Stimulated activated CD8-positive, alpha-beta memory T cell treated with anti-CD3 and anti-CD28 coated beads, Interleukin-12 subunit alpha, Interleukin-12 subunit beta, amount 100 ng/mL, for 4 hours (primary cell): ENCODE data around the gene GIMAP1.
A peak's percentile ranks its signal among the peaks of the same experiment; 100 is the strongest.

Source experiments
- DNase-seq: peaks from one replicate; pipeline ENCODE4 v3.0.0-alpha.2; 2020; ENCODE audit warnings: low read depth

Gene GIMAP1

DNA sequence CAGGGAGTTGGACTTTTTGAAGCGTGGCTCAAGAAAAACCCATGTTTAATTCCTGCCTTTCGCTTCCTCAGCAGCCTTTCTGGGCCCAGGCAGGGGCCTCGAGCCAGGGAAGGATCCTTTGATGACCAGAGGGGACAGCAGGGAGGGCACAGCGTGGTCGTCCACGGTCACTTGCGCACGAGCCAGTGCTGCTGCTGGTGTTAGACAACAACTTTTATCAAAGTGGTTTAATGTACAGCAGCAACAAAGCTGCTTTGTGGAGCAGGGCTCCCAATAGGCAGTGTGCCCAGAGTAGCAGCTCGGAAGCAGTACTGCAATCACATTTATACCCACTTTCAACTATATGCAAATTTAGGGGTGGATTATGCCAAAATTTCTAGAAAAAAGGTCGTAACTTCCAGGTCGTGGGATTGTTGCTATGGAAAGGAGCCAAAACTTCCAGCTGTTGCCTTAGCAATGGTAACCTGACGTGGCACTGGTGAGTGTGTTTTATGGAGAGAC lies 6.1 kb downstream of the GIMAP1 start:
- DNase-seq = no peak

DNA sequence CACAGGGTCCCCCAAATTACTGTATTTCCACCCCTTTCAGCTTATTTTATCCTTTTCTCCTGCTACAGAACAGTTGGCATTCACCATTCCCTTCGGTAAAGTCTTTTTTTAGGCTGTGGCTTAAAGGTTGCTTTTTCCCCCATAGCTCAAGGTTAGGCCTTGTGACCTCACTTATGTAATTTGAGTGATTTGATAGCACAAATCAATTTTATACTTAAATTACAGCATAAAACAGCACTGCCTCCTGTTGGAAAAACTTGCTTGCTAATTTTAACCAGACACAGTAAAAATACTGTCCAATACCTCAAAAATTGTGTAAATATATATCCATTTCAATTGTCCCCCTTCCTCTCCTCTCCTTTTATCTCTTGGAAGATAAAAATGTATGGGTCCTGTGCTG lies 7.1 kb downstream of the GIMAP1 start:
- no peak for DNase-seq

DNA sequence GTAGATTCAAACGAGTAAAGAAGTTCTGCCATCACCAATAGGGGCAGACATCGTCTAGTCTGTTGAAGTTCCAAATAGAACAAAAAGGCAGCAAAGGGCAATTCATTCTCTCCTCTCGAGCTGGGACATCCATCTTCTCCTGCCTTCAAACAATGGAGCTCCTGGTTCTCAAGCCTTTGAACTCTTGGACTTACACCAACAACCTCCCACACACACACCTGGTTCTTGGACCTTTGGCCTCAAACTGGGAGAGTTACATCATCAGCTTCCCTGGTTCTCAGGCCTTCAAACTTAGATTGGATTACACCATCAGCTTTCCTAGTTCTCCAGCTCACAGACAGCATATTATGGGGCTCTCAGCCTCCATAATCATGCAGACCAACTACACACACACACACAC lies 11.0 kb downstream of the GIMAP1 start:
- no peak for DNase-seq

DNA sequence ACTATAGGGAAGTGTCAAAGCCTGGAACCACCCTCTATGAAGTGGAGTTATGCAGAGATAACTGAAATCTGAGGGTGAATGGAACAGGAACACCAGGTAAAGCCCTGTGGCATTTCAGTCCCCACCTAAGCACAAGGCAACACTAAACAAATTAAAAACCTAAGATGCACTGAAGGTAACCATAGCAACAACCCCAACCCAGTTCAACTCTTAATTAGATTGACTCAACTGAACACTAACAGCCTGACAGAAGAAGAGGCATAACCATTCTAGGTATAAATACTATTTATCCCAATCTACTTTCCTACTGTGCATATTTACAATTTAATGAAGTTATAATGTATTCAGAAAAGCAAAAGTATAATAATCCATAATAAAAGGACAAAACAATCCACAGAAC lies 11.6 kb downstream of the GIMAP1 start:
- no peak for DNase-seq

DNA sequence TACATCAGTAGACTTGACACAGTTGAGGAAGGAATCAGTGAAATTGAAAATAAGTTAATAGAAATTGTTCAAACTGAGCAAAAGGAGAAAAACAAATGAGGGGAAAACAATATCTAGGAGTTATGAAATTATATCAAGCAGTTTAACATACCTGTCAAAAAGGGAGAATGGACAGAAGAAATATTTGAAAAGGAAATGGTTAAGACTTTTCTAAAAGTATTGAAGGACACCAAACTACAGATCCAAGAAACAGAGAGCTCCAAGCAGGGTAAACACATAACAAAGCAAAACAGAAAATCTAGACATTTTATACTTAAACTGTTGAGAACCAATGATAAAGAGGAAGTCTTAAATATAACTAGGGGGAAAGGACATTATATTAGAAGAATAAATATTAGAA lies 12.2 kb downstream of the GIMAP1 start:
- DNase-seq = no peak

DNA sequence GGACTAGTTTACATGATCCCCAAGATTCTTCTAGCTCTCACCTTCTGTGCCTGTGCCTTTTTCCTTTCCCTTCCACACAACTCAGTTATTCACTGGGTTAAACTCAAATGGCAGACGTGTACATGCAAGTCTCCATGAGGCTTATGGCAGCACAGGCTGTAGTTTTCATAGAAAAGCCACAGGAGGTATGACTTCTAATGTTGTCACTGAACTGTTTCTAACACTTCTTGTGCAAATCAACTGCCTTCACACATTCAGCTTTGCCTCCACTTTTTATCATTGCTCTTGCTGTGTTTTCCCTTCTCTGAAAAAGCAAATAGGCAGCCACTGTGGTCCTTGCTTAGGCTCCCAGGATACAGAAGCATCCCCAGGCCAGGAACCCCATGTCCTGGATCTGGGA lies 15.5 kb downstream of the GIMAP1 start:
- DNase-seq = no peak

DNA sequence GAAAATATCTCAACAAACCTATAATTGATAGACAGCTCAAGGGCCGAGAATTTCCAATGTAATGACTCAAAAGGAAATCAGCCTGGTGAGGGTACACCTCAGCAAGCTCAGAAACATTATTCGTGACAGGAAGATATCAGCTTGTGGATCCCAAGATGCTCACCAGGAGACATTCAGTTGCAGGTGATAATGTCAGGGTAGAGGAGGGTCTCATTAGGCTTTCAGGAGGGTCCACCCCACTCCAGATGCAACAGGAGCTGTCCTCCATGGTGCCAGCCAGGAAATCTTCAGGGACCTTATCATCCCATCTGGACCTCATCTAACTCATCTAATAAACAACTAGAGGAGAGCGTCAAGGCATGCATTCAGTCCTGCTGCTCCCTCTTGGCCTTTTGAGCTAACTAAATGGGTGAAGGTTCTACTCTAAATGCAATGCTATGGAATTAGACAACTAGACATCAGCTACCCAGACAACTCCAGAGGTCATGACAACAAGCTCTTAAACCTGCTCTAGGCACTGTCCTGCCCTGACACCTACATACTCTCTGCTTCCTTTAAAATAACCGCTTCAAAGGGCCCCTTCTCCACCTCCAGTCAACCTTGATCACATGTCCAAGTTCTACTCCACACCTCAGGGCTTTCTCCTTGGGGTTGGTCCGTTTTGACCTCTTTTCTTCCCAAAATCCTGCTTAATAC lies 16.5 kb downstream of the GIMAP1 start:
- DNase-seq = no peak

DNA sequence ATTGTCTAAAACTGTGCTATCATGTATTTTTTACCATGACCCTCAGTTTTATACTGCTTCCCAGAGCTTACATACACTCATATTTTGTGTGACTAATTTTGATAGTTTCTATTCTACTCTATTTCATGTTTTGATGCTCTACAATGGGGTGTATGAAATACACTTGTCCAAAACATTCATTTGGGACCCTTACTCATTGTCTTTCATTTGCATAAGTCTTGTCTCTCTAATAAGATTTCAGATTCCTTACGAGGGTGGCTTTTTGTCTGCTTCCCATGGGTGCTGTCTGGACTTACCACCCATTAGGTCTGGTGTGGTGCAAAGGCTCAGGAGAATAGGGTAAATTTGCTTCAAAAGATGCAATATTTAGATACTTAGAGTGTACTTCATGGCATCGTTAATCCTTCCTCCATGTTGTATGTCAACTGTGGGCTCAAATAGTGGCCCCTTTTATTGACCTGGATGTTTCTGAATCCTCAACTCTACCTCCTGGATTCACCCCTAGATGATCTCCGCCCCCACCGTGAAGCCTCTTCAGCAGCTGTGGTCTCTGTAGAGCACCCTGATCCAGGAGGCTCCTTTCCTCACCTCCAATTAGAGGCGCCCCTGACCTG lies 17.2 kb downstream of the GIMAP1 start:
- no peak for DNase-seq

DNA sequence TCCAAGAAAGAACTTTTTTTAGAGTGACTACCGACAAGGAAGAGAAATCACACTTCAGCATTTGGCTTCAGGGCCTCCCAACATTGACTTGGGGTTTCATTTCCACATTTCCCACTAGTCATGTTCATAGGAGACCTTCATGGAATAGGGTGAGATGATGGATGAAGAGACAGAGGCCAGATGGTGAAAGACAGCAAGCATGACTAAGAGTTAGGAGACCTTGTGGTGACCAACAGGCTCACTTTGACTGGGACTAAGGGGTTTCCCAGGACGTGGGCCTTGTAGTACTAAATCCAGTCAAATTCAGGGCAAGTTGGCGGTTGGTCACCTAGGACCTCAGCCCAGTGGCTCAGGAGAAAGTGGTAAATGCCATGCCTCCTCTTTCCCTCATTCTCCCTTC lies 17.8 kb downstream of the GIMAP1 start:
- no peak for DNase-seq

DNA sequence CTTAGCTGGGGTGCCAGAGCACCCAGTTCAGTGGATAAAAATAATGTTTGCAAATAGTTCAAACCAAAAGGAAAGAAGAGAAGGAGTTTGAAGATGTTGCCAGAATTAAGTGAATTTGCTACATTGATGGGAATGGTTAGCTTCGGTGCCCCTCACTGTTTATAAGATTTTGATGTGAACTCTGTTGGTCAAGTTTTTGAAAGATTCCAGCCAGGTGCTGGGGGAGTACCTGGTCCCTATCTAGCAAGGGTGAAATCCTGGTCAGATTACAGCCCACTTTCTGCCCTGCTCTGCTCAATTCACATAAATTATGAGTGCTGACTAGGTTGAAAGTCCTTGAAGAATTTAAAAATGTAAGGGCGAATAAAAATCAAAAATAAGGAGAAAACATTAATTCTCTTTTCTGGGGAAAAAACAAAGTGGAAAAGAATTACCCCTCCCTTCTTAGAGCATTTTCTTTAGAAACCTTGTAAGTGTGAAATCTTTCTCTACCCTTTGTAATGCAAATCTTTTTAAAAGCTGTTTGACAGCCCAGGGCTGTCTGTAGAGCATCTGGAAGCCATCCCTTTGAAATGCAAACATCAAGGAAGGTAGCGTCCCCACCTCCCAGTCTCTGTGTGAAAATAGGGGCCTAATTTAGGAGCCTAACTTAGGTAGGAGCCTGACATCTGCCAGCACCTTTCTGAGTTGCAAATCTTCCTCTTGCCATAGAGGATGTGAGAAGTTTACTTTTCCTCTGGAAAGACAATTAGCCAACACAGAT lies 19.4 kb downstream of the GIMAP1 start:
- no peak for DNase-seq

DNA sequence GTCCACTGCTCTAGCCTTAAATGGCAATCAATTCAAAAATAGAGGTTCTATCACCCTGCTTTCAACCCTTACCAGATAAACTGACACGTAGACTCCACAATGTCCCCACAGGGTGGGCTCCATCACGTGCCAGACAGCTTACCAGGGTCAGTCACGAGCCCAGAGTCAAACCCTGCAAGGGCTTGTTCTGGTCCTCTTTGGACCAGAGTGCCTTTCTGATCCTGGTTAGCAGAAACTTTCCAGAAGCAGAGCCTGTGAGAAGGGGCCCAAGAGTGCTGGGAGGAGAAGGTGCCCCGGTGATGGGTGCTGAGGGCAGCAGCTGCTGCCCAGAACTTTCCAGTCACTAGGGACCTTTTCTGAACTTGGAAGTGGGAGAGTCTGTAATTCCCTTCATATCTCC lies 20.5 kb downstream of the GIMAP1 start:
- DNase-seq = no peak

DNA sequence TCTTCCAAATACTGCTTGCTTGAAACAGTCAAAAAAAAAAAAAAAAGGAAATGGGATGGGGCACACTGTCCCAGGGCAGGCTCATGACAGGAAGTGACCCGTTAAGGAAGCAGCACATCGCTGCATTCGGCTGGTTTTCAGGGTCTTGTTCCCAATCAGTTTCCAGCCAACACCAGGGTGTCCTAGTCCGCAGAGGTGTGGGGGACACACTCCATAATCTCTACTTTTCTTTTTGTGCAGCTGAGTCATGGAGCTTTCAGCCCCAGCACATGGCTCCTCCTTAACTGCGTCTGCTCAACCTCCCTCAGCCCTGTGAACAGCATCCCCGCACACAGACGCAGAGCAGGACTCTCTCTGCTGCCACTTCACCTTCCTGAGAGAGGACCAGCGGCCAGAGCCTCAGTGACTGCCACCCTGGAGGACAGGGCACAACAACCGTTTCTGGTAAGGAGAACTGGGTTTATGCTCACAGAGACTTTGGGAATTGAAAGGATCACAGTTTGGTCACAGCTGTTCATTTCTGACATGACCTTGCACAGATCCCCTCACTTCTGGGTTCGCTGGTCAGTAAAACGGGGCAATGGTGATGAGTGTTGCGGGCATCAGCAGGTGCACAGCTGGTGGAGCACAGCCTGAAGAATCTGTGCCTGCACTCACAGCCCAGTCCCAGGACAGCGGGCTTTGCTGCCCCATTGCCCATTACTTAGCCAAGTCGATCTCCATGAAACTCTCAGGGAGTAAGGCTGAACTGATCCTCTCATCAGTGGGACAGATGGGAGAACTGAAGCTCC lies 21.0 kb downstream of the GIMAP1 start, which contains the start of gene GIMAP5:
TSS of gene GIMAP5 (plus strand) at position 154 of the 791 bp plus-strand sequence. CDS start 3,467 bp downstream, outside the sequence.
- DNase-seq = peak; percentile 39

DNA sequence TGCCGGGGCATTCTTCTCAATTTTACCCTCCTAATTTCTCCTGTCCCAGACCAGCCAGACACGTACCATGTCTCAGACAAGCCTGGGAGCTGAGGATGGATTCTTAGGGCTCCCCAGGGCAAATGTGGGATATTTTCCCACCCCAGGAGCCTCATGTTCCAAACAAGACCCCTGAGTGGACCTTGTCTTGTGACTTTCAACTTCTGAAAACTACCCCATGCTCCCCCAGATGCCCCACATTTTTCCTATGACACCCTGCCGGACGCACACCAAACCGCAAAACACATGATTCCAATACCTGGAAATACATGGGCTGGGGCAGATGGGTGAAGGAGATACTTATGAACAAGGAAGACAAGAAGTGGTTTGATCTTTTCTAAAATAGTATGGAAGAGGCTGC lies 21.7 kb downstream of the GIMAP1 start:
- no peak for DNase-seq

DNA sequence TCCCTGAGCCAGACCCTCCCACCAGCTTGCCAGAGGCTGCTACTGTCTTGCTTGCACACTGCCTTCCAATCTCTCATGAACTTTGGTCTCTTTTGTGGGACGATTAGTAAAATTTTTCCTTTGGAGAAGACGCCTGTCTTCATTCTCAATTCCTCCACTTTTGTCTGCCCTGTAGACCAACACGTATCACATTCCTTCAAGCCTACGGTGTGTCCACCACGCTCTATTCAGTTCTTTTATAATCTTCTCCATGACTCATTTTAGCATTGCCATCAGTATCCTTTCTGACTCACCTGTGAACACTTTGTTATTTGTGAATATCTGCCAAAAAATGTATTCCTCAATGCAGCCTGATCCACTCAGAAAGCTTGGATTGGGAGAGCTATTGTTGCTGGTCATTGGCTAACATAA lies 22.2 kb downstream of the GIMAP1 start:
- no peak for DNase-seq

DNA sequence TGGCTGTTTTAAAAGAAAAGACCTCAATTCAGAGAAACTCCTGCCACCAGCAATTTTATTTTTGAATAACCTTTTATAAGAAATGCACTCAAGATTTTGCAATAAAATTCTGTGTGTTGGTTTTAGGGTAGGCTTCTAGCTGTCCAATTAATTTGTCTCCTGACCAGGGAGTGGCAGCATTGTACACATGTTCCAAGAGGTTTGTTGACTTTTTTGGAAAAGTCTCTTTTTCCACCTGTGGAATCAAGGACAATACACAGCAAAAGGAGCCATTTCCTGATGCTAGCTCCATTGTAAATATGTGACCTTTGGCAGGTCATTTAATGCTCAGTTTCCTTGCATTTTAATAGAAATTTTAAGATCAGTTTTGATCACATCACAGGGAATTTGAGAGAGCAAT lies 22.6 kb downstream of the GIMAP1 start:
- no peak for DNase-seq

DNA sequence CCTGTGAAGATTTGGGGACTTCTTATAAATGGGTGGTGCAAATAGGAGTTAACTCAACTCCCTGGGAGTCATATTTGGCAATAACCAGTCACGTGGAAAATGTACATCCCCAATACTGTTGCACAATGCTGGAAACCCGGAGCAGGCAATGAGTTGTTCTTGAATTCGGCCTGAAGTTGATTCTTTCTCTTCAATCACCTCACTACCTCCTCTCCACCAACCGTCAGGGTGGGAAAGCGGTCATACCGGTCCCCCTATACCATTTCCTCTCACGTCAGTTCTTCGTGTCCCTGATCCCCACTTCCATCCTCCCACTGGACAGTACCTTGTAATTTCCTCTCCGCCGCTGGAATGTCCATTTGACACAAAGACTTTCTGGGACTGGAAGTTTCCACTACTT lies 23.6 kb downstream of the GIMAP1 start:
- DNase-seq = no peak

DNA sequence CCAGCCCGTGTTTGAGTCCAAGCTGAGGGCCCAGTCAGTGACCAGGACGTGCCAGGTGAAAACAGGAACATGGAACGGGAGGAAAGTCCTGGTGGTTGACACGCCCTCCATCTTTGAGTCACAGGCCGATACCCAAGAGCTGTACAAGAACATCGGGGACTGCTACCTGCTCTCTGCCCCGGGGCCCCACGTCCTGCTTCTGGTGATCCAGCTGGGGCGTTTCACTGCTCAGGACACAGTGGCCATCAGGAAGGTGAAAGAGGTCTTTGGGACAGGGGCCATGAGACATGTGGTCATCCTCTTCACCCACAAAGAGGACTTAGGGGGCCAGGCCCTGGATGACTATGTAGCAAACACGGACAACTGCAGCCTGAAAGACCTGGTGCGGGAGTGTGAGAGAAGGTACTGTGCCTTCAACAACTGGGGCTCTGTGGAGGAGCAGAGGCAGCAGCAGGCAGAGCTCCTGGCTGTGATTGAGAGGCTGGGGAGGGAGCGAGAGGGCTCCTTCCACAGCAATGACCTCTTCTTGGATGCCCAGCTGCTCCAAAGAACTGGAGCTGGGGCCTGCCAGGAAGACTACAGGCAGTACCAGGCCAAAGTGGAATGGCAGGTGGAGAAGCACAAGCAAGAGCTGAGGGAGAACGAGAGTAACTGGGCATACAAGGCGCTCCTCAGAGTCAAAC lies 26.0 kb downstream of the GIMAP1 start:
- DNase-seq = no peak

DNA sequence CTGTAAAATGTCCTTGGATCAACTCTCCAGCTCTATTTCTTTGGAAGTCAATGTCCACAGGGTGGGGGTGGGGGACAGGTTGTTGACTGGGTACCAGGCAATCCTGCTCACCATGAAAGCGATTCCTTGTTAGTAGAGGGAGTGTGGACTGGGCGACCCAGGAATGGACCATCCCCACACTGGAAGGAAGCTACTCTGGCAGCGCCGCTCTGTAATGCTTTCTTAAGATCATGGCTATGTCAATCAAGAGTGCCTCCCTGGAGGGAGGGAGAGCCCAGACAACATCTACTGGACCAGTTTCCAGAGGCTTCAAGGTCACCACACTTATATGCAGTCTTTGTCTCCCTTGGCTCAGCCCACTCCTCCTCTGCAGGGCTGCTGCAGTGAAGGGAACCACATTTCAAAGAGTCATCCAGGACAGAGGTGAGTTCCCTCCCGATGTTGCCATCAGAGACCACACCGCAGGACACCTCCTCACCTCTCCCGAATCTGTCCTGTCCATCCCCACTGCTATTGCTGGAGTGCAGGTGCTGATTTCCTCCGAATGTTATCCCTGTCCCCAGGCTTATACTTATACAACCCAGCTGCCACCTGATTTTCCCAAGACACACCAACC lies 27.7 kb downstream of the GIMAP1 start:
- DNase-seq = no peak

DNA sequence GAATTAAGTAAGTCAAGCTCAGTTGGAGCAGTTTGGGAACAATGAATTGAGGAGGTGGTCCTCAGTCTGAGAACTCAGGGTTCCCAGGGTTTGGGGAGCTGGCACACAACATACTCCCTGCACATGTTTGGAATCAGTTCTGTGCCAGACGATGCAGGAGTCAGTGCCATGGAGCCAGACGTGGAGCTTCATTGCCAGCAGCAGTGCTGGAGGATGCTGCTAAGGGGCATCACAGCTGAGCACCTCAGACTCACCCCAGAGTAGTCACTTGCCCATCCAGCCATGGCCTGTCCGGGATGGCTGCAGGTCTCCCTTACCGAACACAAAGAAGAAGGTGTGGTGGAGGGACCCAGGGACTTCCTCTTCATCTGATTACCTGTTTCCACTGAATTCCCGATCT lies 28.7 kb downstream of the GIMAP1 start:
- DNase-seq = no peak

DNA sequence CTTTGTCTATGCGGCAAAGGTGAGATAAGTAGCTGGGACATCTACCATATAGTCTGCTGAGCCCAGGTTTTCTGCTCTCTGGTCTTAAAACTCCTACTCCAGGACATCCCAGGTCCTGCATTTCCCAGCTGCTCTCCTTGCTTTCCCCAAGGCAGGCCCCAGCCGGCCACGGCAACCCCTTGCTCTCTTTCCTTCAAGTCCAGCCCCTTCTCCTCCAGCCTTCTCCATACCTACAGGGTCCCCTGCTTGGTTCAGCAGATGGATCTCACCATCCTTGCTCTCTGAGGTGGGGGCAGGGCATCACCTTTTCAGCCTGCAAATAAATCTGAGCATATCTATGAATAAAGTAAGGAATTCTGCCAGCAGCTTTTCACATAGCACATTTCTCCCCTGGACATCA lies 29.5 kb downstream of the GIMAP1 start:
- no peak for DNase-seq

DNA sequence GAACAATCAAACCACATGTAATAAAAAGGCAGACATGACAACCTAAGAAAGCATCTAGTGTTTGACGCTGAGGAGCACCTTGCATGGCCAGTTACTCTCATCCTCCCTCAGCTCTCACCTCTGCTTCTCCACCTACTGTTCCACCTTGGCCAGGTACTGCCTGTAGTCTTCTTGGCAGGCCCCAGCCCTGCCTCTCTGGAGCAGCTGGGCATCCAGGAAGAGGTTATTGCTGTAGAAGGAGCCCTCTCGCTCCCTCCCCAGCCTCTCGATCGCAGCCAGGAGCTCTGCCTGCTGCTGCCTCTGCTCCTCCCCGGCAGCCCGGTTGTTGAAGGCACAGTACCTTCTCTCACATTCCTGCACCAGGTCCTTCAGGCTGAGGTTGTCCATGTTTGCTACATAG lies 30.5 kb downstream of the GIMAP1 start:
- DNase-seq = no peak
